CD4-positive, alpha-beta T cell treated with Interleukin-10 for 1 hour (primary cell): ENCODE data around the gene ADCY6.

Experiments used
- DNase-seq: peaks from one replicate; pipeline ENCODE4 v3.0.0-alpha.2; 2020

ADCY6 gene

GRCh38 chr12:48815126-48816110 lies 26.5 kb upstream of the ADCY6 start:
- DNase-seq: peak; percentile 30

- peak; percentile 82 for DNase-seq
These were observed 25.6 kb upstream of the ADCY6 start for GRCh38 chr12:48814262-48815125.

GRCh38 chr12:48813465-48814261 lies 24.8 kb upstream of the ADCY6 start:
- DNase-seq: no peak

- DNase-seq: no peak
These were observed 23.5 kb upstream of the ADCY6 start for GRCh38 chr12:48812389-48812788.

GRCh38 chr12:48811437-48812090 lies 22.7 kb upstream of the ADCY6 start:
- no peak for DNase-seq

GRCh38 chr12:48810903-48811431 lies 22.1 kb upstream of the ADCY6 start:
- no peak for DNase-seq

GRCh38 chr12:48807981-48808380 lies 19.1 kb upstream of the ADCY6 start:
- no peak for DNase-seq

- no peak for DNase-seq
These were observed 14.8 kb upstream of the ADCY6 start for GRCh38 chr12:48803675-48804074.

GRCh38 chr12:48800971-48801370 lies 12.1 kb upstream of the ADCY6 start:
- no peak for DNase-seq

GRCh38 chr12:48800457-48800856 lies 11.6 kb upstream of the ADCY6 start:
- DNase-seq: no peak

- DNase-seq: no peak
These were observed 8.1 kb upstream of the ADCY6 start for GRCh38 chr12:48796976-48797375.

GRCh38 chr12:48795550-48796455 lies 6.9 kb upstream of the ADCY6 start:
- DNase-seq: peak; percentile 64

- DNase-seq: no peak
These were observed 6.0 kb upstream of the ADCY6 start for GRCh38 chr12:48794870-48795269.

- DNase-seq: no peak
These were observed 4.8 kb upstream of the ADCY6 start for GRCh38 chr12:48793696-48794095.

GRCh38 chr12:48789858-48790326 lies 1.0 kb upstream of the ADCY6 start:
- DNase-seq: no peak

- DNase-seq: no peak
These were observed 400 bp downstream of the ADCY6 start for GRCh38 chr12:48788524-48788853.

- DNase-seq: no peak
These were observed 932 bp downstream of the ADCY6 start for GRCh38 chr12:48787791-48788523.

- DNase-seq: no peak
These were observed 2.0 kb downstream of the ADCY6 start for GRCh38 chr12:48786591-48787544.

GRCh38 chr12:48783432-48783831 lies 5.5 kb downstream of the ADCY6 start:
- DNase-seq: no peak
